GM19397 (cell line): Measurements from ENCODE around the gene GRIP2.

Experiments
- ATAC-seq: cut with Tn5 transposase; IDR thresholded peaks from one replicate; pipeline ENCODE4 v1.9.1; 2021; ENCODE audit warnings: mild to moderate bottlenecking, moderate library complexity; ENCODE audit not compliant: unreplicated experiment

The GRIP2 gene

GRCh38 chr3:14541646-14542045 lies 1.5 kb upstream of the GRIP2 start:
- ATAC-seq = no peak

DNA sequence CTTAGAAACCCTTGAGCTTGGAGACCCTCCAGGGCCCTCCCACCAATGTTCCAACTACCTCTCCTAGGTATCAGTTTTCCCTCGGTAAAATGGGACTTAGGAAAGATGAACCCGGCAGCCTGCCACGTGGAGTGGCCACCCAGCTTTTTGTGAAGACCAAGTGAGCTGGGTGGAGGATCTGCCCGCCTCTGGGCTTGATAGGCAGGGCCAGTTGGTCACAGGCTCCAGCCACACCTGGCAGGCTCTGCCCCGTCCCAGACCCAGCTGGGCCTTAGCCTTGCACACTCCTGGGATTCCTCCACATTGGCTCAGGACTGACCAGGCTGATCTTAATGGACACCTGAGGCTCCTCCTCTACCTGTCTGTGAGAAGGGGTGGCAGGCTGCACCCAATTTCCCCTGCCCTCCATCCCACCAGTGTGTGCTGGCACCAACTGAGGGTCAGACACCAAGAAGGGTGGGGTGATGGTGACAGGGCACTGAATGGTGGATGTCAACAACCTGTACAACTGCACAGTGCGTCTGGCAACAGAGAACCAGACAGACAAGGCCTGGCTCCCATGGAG lies 761 bp upstream of the GRIP2 start:
- no peak for ATAC-seq

GRCh38 chr3:14539384-14539741 lies 779 bp downstream of the GRIP2 start:
- no peak for ATAC-seq

- no peak for ATAC-seq
Observed at GRCh38 chr3:14538451-14539088, 1.6 kb downstream of the GRIP2 start.

GRCh38 chr3:14537590-14538450 lies 2.3 kb downstream of the GRIP2 start:
- no peak for ATAC-seq

DNA sequence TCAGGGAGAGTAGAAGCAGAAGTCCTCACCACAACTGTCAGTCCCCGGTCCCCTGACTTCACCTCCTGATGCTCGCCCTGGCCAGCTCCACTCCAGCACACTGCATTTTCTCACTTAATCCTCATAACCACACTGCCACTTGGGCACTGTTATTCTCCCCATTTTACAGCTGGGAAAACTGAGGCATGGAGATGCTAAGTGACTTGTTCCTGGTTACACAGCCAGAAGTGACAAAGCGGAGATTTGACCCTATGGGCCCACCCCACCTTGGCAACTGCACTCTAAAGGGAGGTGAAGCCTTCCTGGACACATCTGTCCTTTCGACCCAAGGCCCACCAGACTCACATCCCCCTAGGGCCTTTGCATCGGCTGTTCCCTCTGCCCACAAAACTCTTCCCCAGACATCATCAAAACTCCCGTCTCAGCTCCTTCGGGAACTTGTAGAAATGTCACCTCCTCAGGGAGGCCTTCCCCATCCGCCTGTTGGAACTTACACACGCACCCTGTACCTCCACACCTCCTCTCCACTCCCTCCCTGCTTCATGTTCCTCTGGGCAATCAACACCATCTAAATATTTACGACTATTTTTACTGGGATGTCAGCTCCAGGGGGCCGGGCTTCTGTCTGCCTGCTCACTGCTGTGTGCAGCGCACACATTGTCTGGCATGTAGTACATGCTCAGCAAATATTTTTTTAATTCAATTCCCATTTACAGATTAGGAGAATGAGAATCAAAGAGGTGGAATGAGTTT lies 3.1 kb downstream of the GRIP2 start:
- ATAC-seq = no peak

DNA sequence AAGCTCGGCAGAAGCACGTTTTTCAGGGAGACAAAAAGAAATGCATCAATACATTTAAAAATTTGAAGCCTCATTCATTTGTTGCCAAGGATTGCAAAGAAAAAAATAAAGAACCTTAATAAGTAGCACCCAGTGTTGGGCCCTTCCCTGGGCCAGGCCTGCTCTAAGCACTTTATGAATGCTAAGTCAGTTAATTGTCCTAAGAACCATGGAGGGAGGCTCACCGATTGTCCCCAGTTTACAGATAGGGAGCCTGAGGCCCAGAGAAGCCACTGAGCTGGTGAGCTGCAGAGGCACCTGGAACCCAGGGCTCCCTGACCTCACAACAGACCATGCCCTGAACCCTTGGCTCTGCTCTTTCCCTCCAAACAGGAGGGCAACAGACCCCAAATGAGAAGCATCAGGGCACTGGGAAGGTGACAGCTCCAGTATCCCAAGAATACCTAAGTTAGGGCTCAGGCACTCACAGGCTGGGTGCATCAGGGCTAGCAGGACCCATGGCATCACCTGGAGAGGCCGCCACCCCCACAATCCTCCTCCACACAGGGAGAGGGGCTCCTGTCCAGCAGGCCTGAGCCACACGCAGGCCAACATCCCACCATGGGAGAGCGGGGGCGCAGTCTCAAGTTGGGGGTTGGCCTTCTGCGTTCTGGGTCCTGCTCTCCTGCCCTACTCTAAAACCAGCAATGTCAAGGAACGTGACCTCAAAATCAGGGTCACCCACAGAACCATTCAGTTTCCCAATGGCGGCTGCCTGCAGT lies 3.9 kb downstream of the GRIP2 start:
- ATAC-seq = no peak

GRCh38 chr3:14535616-14536015 lies 4.5 kb downstream of the GRIP2 start:
- ATAC-seq = no peak

- no peak for ATAC-seq
Observed at GRCh38 chr3:14534516-14535191, 5.5 kb downstream of the GRIP2 start.

- no peak for ATAC-seq
Observed at GRCh38 chr3:14533457-14533958, 6.6 kb downstream of the GRIP2 start.

- no peak for ATAC-seq
Observed at GRCh38 chr3:14532691-14533456, 7.3 kb downstream of the GRIP2 start.

DNA sequence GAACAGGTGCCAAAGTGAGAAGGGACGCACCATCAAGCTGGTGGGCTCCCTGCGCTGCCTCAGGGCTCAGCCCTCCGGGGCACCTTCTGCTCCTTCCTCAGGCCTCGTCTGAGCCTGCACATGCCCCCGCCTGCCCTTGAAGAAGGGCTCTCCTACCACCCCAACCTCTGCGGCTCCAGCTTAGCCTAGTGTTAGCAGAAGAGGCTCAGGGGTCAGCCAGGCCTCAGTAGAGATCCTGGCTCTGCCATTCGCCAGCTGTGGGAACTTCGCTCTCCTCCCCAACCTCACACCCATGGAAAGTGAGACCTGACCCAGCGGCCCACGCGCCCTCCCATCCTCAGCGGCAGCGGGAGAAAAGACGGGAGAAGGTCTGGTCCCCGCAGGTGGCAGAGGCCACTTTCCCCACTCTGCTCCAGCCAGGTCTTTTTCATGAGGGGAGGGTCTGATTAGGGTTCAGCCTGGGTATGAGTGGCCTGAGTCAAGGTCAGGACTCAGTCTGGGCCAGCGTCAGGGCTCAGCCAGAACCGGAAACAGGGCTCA lies 8.2 kb downstream of the GRIP2 start:
- ATAC-seq = no peak

DNA sequence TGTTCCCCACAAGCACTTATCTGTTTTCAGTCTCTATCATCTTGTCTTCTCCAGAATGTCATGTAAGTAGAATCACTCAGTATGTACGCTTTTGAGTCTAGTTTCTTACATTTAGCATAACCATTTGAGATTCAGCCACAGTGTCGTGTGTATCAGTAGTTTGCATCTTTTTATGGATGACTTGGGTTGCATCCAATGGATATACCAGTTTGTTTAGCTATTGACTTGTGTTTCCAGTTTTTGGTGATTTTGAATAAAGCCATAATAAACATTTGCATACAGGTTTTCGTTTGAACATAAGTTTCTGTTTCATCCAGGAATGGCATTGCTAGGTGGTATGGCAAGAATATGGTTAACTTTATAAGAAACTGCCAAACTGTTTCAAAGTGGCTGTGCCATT lies 12.1 kb downstream of the GRIP2 start:
- ATAC-seq = no peak

GRCh38 chr3:14525685-14526631 lies 14.2 kb downstream of the GRIP2 start:
- ATAC-seq = no peak

GRCh38 chr3:14524920-14525660 lies 15.1 kb downstream of the GRIP2 start:
- ATAC-seq = no peak

- no peak for ATAC-seq
Observed at GRCh38 chr3:14524311-14524711, 15.8 kb downstream of the GRIP2 start.

GRCh38 chr3:14523792-14524191 lies 16.4 kb downstream of the GRIP2 start:
- ATAC-seq = no peak
